ENCODE results near the gene EFNA5.

The EFNA5 gene

GRCh38 chr5:107342371-107342770, 328.4 kb downstream of the EFNA5 start:
- FAIRE-seq, result no peak
- DNase-seq (ENCODE audit: insufficient read length, low spot score), result no peak
- TF ChIP-seq TAF1 (IDR thresholded peaks at IDR 0.05; ENCODE audit: low read depth, low read length), result no peak
- TF ChIP-seq POU2F2 (IDR thresholded peaks at IDR 0.05; ENCODE audit: low read depth, low read length), result no peak
- TF ChIP-seq SPI1 (IDR thresholded peaks at IDR 0.05; ENCODE audit: low read depth, low read length), result no peak
- TF ChIP-seq POLR2AphosphoS5 (IDR thresholded peaks at IDR 0.05; ENCODE audit: low read depth, low read length), result no peak
- TF ChIP-seq POLR2A (IDR thresholded peaks at IDR 0.05; ENCODE audit: low read depth, low read length), result no peak
- no peak for TF ChIP-seq PAX5 (IDR thresholded peaks at IDR 0.05; ENCODE audit: insufficient read depth, low read length, severe bottlenecking)

- TF ChIP-seq PAX5 (IDR thresholded peaks at IDR 0.05; ENCODE audit: insufficient read depth, low read length, severe bottlenecking) (no peak), POLR2AphosphoS5 (IDR thresholded peaks at IDR 0.05; ENCODE audit: low read depth, low read length) (no peak), POU2F2 (IDR thresholded peaks at IDR 0.05; ENCODE audit: low read depth, low read length) (no peak), SPI1 (IDR thresholded peaks at IDR 0.05; ENCODE audit: low read depth, low read length) (no peak), POLR2A (IDR thresholded peaks at IDR 0.05; ENCODE audit: low read depth, low read length) (no peak), TAF1 (IDR thresholded peaks at IDR 0.05; ENCODE audit: low read depth, low read length) (no peak)
- FAIRE-seq, result no peak
- no peak for DNase-seq (ENCODE audit: insufficient read length, low spot score)
These were observed 329.2 kb downstream of the EFNA5 start for GRCh38 chr5:107341376-107342084.

GRCh38 chr5:107340631-107341030, 330.1 kb downstream of the EFNA5 start:
- no peak for TF ChIP-seq POLR2A (IDR thresholded peaks at IDR 0.05; ENCODE audit: low read depth, low read length)
- no peak for TF ChIP-seq POLR2AphosphoS5 (IDR thresholded peaks at IDR 0.05; ENCODE audit: low read depth, low read length)
- no peak for TF ChIP-seq TAF1 (IDR thresholded peaks at IDR 0.05; ENCODE audit: low read depth, low read length)
- no peak for TF ChIP-seq SPI1 (IDR thresholded peaks at IDR 0.05; ENCODE audit: low read depth, low read length)
- TF ChIP-seq POU2F2 (IDR thresholded peaks at IDR 0.05; ENCODE audit: low read depth, low read length), result no peak
- DNase-seq (ENCODE audit: insufficient read length, low spot score), result no peak
- FAIRE-seq, result no peak

- DNase-seq (ENCODE audit: insufficient read length, low spot score) (no peak), FAIRE-seq (no peak)
- no peak for TF ChIP-seq POLR2AphosphoS5 (IDR thresholded peaks at IDR 0.05; ENCODE audit: low read depth, low read length)
- TF ChIP-seq POU2F2 (IDR thresholded peaks at IDR 0.05; ENCODE audit: low read depth, low read length), result no peak
- TF ChIP-seq TAF1 (IDR thresholded peaks at IDR 0.05; ENCODE audit: low read depth, low read length), result no peak
- TF ChIP-seq PAX5 (IDR thresholded peaks at IDR 0.05; ENCODE audit: insufficient read depth, low read length, severe bottlenecking), result no peak
- no peak for TF ChIP-seq POLR2A (IDR thresholded peaks at IDR 0.05; ENCODE audit: low read depth, low read length)
- TF ChIP-seq SPI1 (IDR thresholded peaks at IDR 0.05; ENCODE audit: low read depth, low read length), result no peak
These were observed 332.4 kb downstream of the EFNA5 start for GRCh38 chr5:107338335-107338734.

- FAIRE-seq (no peak), DNase-seq (ENCODE audit: insufficient read length, low spot score) (no peak)
- TF ChIP-seq TAF1 (IDR thresholded peaks at IDR 0.05; ENCODE audit: low read depth, low read length), result no peak
- no peak for TF ChIP-seq PAX5 (IDR thresholded peaks at IDR 0.05; ENCODE audit: insufficient read depth, low read length, severe bottlenecking)
- TF ChIP-seq POU2F2 (IDR thresholded peaks at IDR 0.05; ENCODE audit: low read depth, low read length), result no peak
- TF ChIP-seq POLR2AphosphoS5 (IDR thresholded peaks at IDR 0.05; ENCODE audit: low read depth, low read length), result no peak
- no peak for TF ChIP-seq POLR2A (IDR thresholded peaks at IDR 0.05; ENCODE audit: low read depth, low read length)
- TF ChIP-seq SPI1 (IDR thresholded peaks at IDR 0.05; ENCODE audit: low read depth, low read length), result no peak
These were observed 333.5 kb downstream of the EFNA5 start for GRCh38 chr5:107337281-107337680.

- DNase-seq (ENCODE audit: insufficient read length, low spot score) (no peak), FAIRE-seq (no peak)
- TF ChIP-seq POLR2A (IDR thresholded peaks at IDR 0.05; ENCODE audit: low read depth, low read length), result no peak
- no peak for TF ChIP-seq POU2F2 (IDR thresholded peaks at IDR 0.05; ENCODE audit: low read depth, low read length)
- TF ChIP-seq POLR2AphosphoS5 (IDR thresholded peaks at IDR 0.05; ENCODE audit: low read depth, low read length), result no peak
- TF ChIP-seq PAX5 (IDR thresholded peaks at IDR 0.05; ENCODE audit: insufficient read depth, low read length, severe bottlenecking), result no peak
- TF ChIP-seq TAF1 (IDR thresholded peaks at IDR 0.05; ENCODE audit: low read depth, low read length), result no peak
- TF ChIP-seq SPI1 (IDR thresholded peaks at IDR 0.05; ENCODE audit: low read depth, low read length), result no peak
These were observed 338.9 kb downstream of the EFNA5 start for GRCh38 chr5:107331882-107332281.

GRCh38 chr5:107331312-107331711, 339.4 kb downstream of the EFNA5 start:
- no peak for FAIRE-seq
- TF ChIP-seq POLR2AphosphoS5 (IDR thresholded peaks at IDR 0.05; ENCODE audit: low read depth, low read length), result no peak
- TF ChIP-seq PAX5 (IDR thresholded peaks at IDR 0.05; ENCODE audit: insufficient read depth, low read length, severe bottlenecking), result no peak
- TF ChIP-seq POU2F2 (IDR thresholded peaks at IDR 0.05; ENCODE audit: low read depth, low read length), result no peak
- no peak for TF ChIP-seq SPI1 (IDR thresholded peaks at IDR 0.05; ENCODE audit: low read depth, low read length)
- TF ChIP-seq POLR2A (IDR thresholded peaks at IDR 0.05; ENCODE audit: low read depth, low read length), result no peak
- DNase-seq (ENCODE audit: insufficient read length, low spot score), result no peak

- DNase-seq (ENCODE audit: insufficient read length, low spot score) (no peak), FAIRE-seq (no peak)
- TF ChIP-seq POU2F2 (IDR thresholded peaks at IDR 0.05; ENCODE audit: low read depth, low read length), result no peak
- TF ChIP-seq POLR2AphosphoS5 (IDR thresholded peaks at IDR 0.05; ENCODE audit: low read depth, low read length), result no peak
- TF ChIP-seq SPI1 (IDR thresholded peaks at IDR 0.05; ENCODE audit: low read depth, low read length), result no peak
- no peak for TF ChIP-seq POLR2A (IDR thresholded peaks at IDR 0.05; ENCODE audit: low read depth, low read length)
- TF ChIP-seq PAX5 (IDR thresholded peaks at IDR 0.05; ENCODE audit: insufficient read depth, low read length, severe bottlenecking), result no peak
- no peak for TF ChIP-seq TAF1 (IDR thresholded peaks at IDR 0.05; ENCODE audit: low read depth, low read length)
These were observed 339.8 kb downstream of the EFNA5 start for GRCh38 chr5:107330903-107331302.

- FAIRE-seq, result no peak
- TF ChIP-seq SPI1 (IDR thresholded peaks at IDR 0.05; ENCODE audit: low read depth, low read length), result peak; percentile 57
- no peak for TF ChIP-seq PAX5 (IDR thresholded peaks at IDR 0.05; ENCODE audit: insufficient read depth, low read length, severe bottlenecking)
These were observed 340.9 kb downstream of the EFNA5 start for GRCh38 chr5:107329850-107330249.

More at GRCh38 chr5:107329850-107330249, 340.9 kb downstream of the EFNA5 start:
- no peak for DNase-seq (ENCODE audit: insufficient read length, low spot score)
